K562 (cell line): ENCODE results near the gene UBE2V1. TPM values are rescaled to one million over a fixed set of nuclear protein-coding genes. Genes with fewer than 3 reads are reported as not detected.

Source experiments
- ATAC-seq: fragments of 200-7000 bp; cut with Tn5 transposase; 3 replicates; pipeline ENCODE4 v1.9.1; 2020; ENCODE audit warnings: moderate library complexity
- BruUV-seq: library from RNA; stranded (reverse); fragments of 400-500 nt; replicated peaks from 2 replicates; lab custom pipeline; 2021; lab: Mats Ljungman, UMichigan
- CTCF ChIA-PET: fragments of 300-600 bp; formaldehyde crosslinking; extraction: SDS; loops from one replicate; lab custom pipeline; 2021; ENCODE audit warnings: low intra/inter-chr PET ratio; lab: Yijun Ruan, JAX
- POLR2A ChIA-PET: fragments of 300-600, 350-650 bp; sonication (Branson Sonifier 250); formaldehyde crosslinking; extraction: SDS; loops from one replicate; lab custom pipeline; 2021; ENCODE audit warnings: antibody characterized with exemption, inconsistent platforms; lab: Yijun Ruan, JAX
- DNase-seq, 4 experiments: peaks; one replicate each; pipeline versions ENCODE4 v3.0.0 to v3.0.0-alpha.2; 2011 to 2018; ENCODE audit warnings: low spot score in 3 of 4, mixed read lengths in 3 of 4; ENCODE audit errors: extremely low read depth in 1 of 4
- FAIRE-seq: peaks from 2 replicates; lab custom pipeline; 2011; peaks lifted over from hg19 to GRCh38; lab: Jason Lieb, UNC
- H2AFZ ChIP-seq: 2 replicates; pipeline ENCODE4 v1.6.0; 2011; ENCODE audit warnings: low read depth, low read length, control low read depth, inconsistent platforms
- H3K27ac ChIP-seq: fragments of 200-600 bp; 3 replicates; pipeline ENCODE4 v1.8.0; 2011; ENCODE audit warnings: low read depth, mild to moderate bottlenecking, control low read depth, inconsistent platforms, low read length, moderate library complexity, mixed read lengths; ENCODE audit errors: extremely low read depth
- H3K27me3 ChIP-seq, 2 experiments: fragments of 300-600 bp in 1 of 2; 2 replicates in 1 of 2; 3 replicates in 1 of 2; pipeline versions ENCODE4 v1.6.0 to v1.8.0; 2011; ENCODE audit warnings: inconsistent platforms in 2 of 2, low read length in 2 of 2, mild to moderate bottlenecking in 1 of 2, mixed read lengths in 1 of 2, moderate library complexity in 1 of 2; ENCODE audit not compliant: control insufficient read depth in 2 of 2, insufficient read depth in 2 of 2
- H3K36me3 ChIP-seq: fragments of 300-600 bp; 3 replicates; pipeline ENCODE4 v1.8.0; 2011; ENCODE audit warnings: mild to moderate bottlenecking, low read length, inconsistent platforms; ENCODE audit not compliant: control insufficient read depth, insufficient read depth
- H3K4me1 ChIP-seq, 2 experiments: fragments of 200-600 bp in 1 of 2; replicated peaks in 1 of 2; 2 replicates in 1 of 2; 3 replicates in 1 of 2; pipeline versions ENCODE4 v1.5.1 to v1.8.0; 2011; ENCODE audit warnings: inconsistent platforms in 2 of 2, low read length in 2 of 2, mild to moderate bottlenecking in 1 of 2, mixed read lengths in 1 of 2, moderate library complexity in 1 of 2; ENCODE audit not compliant: control insufficient read depth in 2 of 2, insufficient read depth in 2 of 2
- H3K4me2 ChIP-seq: 2 replicates; pipeline ENCODE4 v1.6.1; 2011; ENCODE audit warnings: low read length, control low read depth, inconsistent platforms, mixed read lengths; ENCODE audit not compliant: insufficient read depth
- H3K4me3 ChIP-seq: fragments of 200-600 bp; sonication (generic), shearing (Covaris generic); 2 replicates; pipeline ENCODE4 v1.5.1; 2016; ENCODE audit warnings: control low read depth, inconsistent platforms
- H3K79me2 ChIP-seq: fragments of 200-600 bp; 3 replicates; pipeline ENCODE4 v1.8.0; 2011; ENCODE audit warnings: low read length, inconsistent platforms; ENCODE audit not compliant: control insufficient read depth, insufficient read depth
- H3K9ac ChIP-seq, 2 experiments: 2 replicates each; pipeline versions ENCODE4 v1.6.0 to v1.6.1; 2011; ENCODE audit warnings: low read depth in 2 of 2, low read length in 2 of 2, control low read depth in 1 of 2, inconsistent platforms in 1 of 2, mild to moderate bottlenecking in 1 of 2, mixed read lengths in 1 of 2; ENCODE audit not compliant: insufficient read depth in 1 of 2
- H3K9me1 ChIP-seq: one replicate; pipeline ENCODE4 v1.6.0; 2011; ENCODE audit warnings: inconsistent platforms, mild to moderate bottlenecking, low read length, moderate library complexity; ENCODE audit not compliant: control insufficient read depth, insufficient read depth
- H3K9me3 ChIP-seq: replicated peaks from 2 replicates; pipeline ENCODE4 v1.5.1; 2011; ENCODE audit warnings: low read depth, low read length, inconsistent platforms; ENCODE audit not compliant: control insufficient read depth, insufficient read depth
- H4K20me1 ChIP-seq: replicated peaks from 2 replicates; pipeline ENCODE4 v1.6.1; 2011; ENCODE audit warnings: low read length, inconsistent platforms, mixed read lengths; ENCODE audit not compliant: control insufficient read depth, insufficient read depth
- GABPA ChIP-seq: fragments of 200-800 bp; sonication (Bioruptor generic); conservative IDR thresholded peaks from 2 replicates; pipeline ENCODE4 v1.6.1; 2016; ENCODE audit warnings: low read depth, missing genetic modification characterization, missing compliant biosample characterization
- HNRNPL ChIP-seq: fragments of 200-400 bp; formaldehyde crosslinking; IDR thresholded peaks from 2 replicates; pipeline ENCODE4 v1.6.1; 2017; ENCODE audit warnings: low read depth, mild to moderate bottlenecking, low read length
- MTA1 ChIP-seq: fragments of 450-650 bp; IDR thresholded peaks from 2 replicates; pipeline ENCODE4 v1.6.1; 2017; ENCODE audit warnings: borderline replicate concordance
- MYBL2 ChIP-seq, 2 experiments: fragments of 450-650 bp in 1 of 2; sonication (generic) in 1 of 2; formaldehyde crosslinking in 1 of 2; IDR thresholded peaks; 2 replicates each; pipeline versions ENCODE4 v1.6.1 to v1.8.1; 2017 to 2022; ENCODE audit warnings: borderline replicate concordance in 1 of 2, inconsistent platforms in 1 of 2, low read depth in 1 of 2, mild to moderate bottlenecking in 1 of 2, missing genetic modification reagents in 1 of 2, moderate library complexity in 1 of 2
- NCOA2 ChIP-seq, 2 experiments: fragments of 450-650 bp; IDR thresholded peaks; 2 replicates each; pipeline ENCODE4 v1.6.1; 2018; ENCODE audit warnings: mild to moderate bottlenecking in 2 of 2, moderate library complexity in 1 of 2; ENCODE audit not compliant: partially characterized antibody in 2 of 2
- NCOA6 ChIP-seq: fragments of 450-650 bp; IDR thresholded peaks from 2 replicates; pipeline ENCODE4 v1.6.1; 2017; ENCODE audit warnings: mild to moderate bottlenecking
- PTBP1 ChIP-seq: fragments of 200-400 bp; formaldehyde crosslinking; IDR thresholded peaks from 2 replicates; pipeline ENCODE4 v1.6.1; 2017; ENCODE audit warnings: low read depth, low read length
- SRSF9 ChIP-seq: fragments of 200-400 bp; formaldehyde crosslinking; IDR thresholded peaks from 2 replicates; pipeline ENCODE4 v1.6.1; 2017; ENCODE audit warnings: low read depth, low read length, borderline replicate concordance
- ZNF174 ChIP-seq: fragments of 250-450 bp; sonication (Bioruptor Pico); IDR thresholded peaks from 2 replicates; pipeline ENCODE4 v1.4.0; 2020; ENCODE audit warnings: mild to moderate bottlenecking
- ZNF766 ChIP-seq: fragments of 200-800 bp; sonication (Bioruptor generic); conservative IDR thresholded peaks from 2 replicates; pipeline ENCODE4 v1.6.1; 2016; ENCODE audit warnings: missing genetic modification characterization, missing compliant biosample characterization
- WGBS: fragments of 100-300 bp; shearing (Covaris generic); methylation state at CpG from one replicate; pipeline ENCODE4 v1.1.6; 2016; ENCODE audit warnings: low coverage, mixed read lengths; ENCODE audit not compliant: insufficient coverage; ENCODE audit errors: missing lambda C conversion rate; 5-methylcytosine and 5-hydroxymethylcytosine counted together
- in situ Hi-C: fragments of 300-500 bp; cut with MboI; formaldehyde crosslinking; loops from 4 replicates; pipeline ENCODE4 v1.15.0; 2018; ENCODE audit warnings: inconsistent platforms, mixed read lengths
- intact Hi-C: fragments of 100-400 bp; cut with micrococcal nuclease; formaldehyde crosslinking; loops from 2 replicates; pipeline ENCODE4 v1.14.2; 2022
- polyA plus RNA-seq, 8 experiments: library from polyadenylated mRNA; depleted of rRNA in 4 of 8; stranded (reverse) in 5 of 8; unstranded in 3 of 8; fragments of >200 nt; fragmentation: Nextera tagmentation in 2 of 8; fragmentation: Illumina TruSeq in 1 of 8; extraction: Ambion mirVana in 2 of 8; extraction: Trizol in 1 of 8; gene quantifications; 2 replicates each; pipeline versions ENCODE4 v1.2.1 to v1.2.3, GENCODE V29; 2011 to 2014; ENCODE audit warnings: inconsistent platforms in 1 of 8, missing spikeins in 1 of 8
- total RNA-seq, 7 experiments: library from RNA; depleted of rRNA in 6 of 7; stranded (reverse); fragments of >200 nt in 6 of 7; fragmentation: Illumina TruSeq in 2 of 7; extraction: Trizol in 2 of 7; gene quantifications; 2 replicates each; pipeline versions ENCODE4 v1.2.1 to v1.2.3, GENCODE V29; 2011 to 2021; ENCODE audit warnings: low replicate concordance in 1 of 7
- TF ChIP-seq, protein P1 (sequence below), 2 experiments: fragments of 450-650 bp in 1 of 2; sonication (generic) in 1 of 2; formaldehyde crosslinking; conservative IDR thresholded peaks; 2 replicates each; pipeline versions ENCODE4 v1.4.0 to v1.8.1; 2020 to 2022; ENCODE audit warnings: mild to moderate bottlenecking in 1 of 2, missing genetic modification reagents in 1 of 2
- TF ChIP-seq, protein P2 (sequence below), 2 experiments: fragments of 150-350 bp in 1 of 2; IDR thresholded peaks; 2 replicates each; pipeline ENCODE4 v1.6.1; 2012 to 2016; ENCODE audit warnings: low read depth in 2 of 2, low read length in 2 of 2, mild to moderate bottlenecking in 1 of 2, moderate library complexity in 1 of 2
- TF ChIP-seq, protein P3 (sequence below): sonication (generic); formaldehyde crosslinking; IDR thresholded peaks from 2 replicates; pipeline ENCODE4 v1.8.0; 2022; ENCODE audit warnings: mild to moderate bottlenecking, missing genetic modification reagents, borderline replicate concordance
- TF ChIP-seq, protein P4 (sequence below): fragments of 250-450 bp; sonication (Bioruptor Pico); IDR thresholded peaks from 2 replicates; pipeline ENCODE4 v1.8.0; 2022; ENCODE audit warnings: inconsistent platforms

Gene UBE2V1
- total and polyA plus RNA-seq, 9 of the 15 experiments (the other 6 are each of a cell fraction or from before 2014, with no cell fraction given): 93.0 to 357 (median 119) TPM

DNA sequence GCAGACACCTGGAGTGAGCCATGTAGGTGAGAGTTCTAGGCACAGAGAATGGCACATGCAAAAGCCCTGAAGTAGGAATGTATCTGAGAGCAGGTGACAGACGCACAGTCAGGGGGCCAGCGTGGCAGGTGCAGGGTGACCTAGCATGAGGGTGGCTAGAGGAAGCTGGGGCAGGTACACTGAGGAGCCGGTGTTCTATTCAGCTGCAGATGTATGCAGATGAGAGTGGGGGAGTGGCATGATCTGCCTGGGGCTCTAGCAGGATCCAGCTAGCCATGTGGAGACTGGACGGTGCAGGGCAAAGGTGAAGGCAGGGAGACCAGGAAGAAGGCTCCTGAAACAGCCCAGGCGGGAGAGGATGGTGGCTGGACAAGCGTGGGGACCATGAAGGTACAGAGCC, 29.9 kb upstream of the UBE2V1 start:
- Histone ChIP-seq H3K27ac (no peak overlapping the region), H3K79me2 (peaks cover 51% of the 10 kb centered on the region), H2AFZ (no peak overlapping the region), H3K4me2 (no peak overlapping the region), H3K9me3 (no peaks in the 10 kb centered on the region), H3K36me3 (peaks cover 71% of the 10 kb centered on the region), H3K4me3 (no peak overlapping the region), H4K20me1 (peaks cover 7% of the 10 kb centered on the region; the same call in 1 of the 2 replicates), H3K9me1 (no peaks in the 10 kb centered on the region), H3K27me3 (no peaks in the 10 kb centered on the region), H3K4me1 (peaks cover 19 to 34% of the 10 kb centered on the region in 2 experiments), H3K9ac (0 out of 4 replicates have a peak overlapping the region, but pooled peaks of 1 of the 2 experiments have one; percentile 20)
- in situ Hi-C loops: no loop called here
- POLR2A ChIA-PET: interaction anchor here (0.6 to 2.3 kb wide), 3 partner anchors 10 to 27 kb away, joined by 3 to 9 read pairs (median 4); partner anchors contain the start of gene PEDS1
- CTCF ChIA-PET: no interaction called here
- 88% methylated on average over 6 of the region's 6 CpGs for WGBS
- FAIRE-seq (no peak), DNase-seq (no peak), ATAC-seq (no peak)
- BruUV-seq: no TSS peak
- intact Hi-C loops: no loop called here
- TF ChIP-seq ZNF174 (CRISPR knock-in tag) (no peak), GABPA (tag) (no peak), HNRNPL (no peak), NCOA2 (IDR thresholded peaks at IDR 0.05; ENCODE audit: partially characterized antibody in 2 of 2) (no peak), PTBP1 (no peak), MYBL2 (IDR thresholded peaks at IDR 0.05; ENCODE audit: low read depth) (no peak), MYBL2 (CRISPR knock-in tag; IDR thresholded peaks at IDR 0.05; ENCODE audit: borderline replicate concordance) (no peak), NCOA6 (no peak), MTA1 (no peak), SRSF9 (no peak), ZNF766 (CRISPR knock-in tag) (no peak)
- TF ChIP-seq, protein P1, sequence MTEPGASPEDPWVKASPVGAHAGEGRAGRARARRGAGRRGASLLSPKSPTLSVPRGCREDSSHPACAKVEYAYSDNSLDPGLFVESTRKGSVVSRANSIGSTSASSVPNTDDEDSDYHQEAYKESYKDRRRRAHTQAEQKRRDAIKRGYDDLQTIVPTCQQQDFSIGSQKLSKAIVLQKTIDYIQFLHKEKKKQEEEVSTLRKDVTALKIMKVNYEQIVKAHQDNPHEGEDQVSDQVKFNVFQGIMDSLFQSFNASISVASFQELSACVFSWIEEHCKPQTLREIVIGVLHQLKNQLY (CRISPR knock-in tag; conservative IDR thresholded peaks at IDR 0.05): no peak
- TF ChIP-seq, protein P2, sequence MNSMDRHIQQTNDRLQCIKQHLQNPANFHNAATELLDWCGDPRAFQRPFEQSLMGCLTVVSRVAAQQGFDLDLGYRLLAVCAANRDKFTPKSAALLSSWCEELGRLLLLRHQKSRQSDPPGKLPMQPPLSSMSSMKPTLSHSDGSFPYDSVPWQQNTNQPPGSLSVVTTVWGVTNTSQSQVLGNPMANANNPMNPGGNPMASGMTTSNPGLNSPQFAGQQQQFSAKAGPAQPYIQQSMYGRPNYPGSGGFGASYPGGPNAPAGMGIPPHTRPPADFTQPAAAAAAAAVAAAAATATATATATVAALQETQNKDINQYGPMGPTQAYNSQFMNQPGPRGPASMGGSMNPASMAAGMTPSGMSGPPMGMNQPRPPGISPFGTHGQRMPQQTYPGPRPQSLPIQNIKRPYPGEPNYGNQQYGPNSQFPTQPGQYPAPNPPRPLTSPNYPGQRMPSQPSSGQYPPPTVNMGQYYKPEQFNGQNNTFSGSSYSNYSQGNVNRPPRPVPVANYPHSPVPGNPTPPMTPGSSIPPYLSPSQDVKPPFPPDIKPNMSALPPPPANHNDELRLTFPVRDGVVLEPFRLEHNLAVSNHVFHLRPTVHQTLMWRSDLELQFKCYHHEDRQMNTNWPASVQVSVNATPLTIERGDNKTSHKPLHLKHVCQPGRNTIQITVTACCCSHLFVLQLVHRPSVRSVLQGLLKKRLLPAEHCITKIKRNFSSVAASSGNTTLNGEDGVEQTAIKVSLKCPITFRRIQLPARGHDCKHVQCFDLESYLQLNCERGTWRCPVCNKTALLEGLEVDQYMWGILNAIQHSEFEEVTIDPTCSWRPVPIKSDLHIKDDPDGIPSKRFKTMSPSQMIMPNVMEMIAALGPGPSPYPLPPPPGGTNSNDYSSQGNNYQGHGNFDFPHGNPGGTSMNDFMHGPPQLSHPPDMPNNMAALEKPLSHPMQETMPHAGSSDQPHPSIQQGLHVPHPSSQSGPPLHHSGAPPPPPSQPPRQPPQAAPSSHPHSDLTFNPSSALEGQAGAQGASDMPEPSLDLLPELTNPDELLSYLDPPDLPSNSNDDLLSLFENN (IDR thresholded peaks at IDR 0.05; ENCODE audit: low read depth in 2 of 2, low read length in 2 of 2): no peak
- TF ChIP-seq, protein P3, sequence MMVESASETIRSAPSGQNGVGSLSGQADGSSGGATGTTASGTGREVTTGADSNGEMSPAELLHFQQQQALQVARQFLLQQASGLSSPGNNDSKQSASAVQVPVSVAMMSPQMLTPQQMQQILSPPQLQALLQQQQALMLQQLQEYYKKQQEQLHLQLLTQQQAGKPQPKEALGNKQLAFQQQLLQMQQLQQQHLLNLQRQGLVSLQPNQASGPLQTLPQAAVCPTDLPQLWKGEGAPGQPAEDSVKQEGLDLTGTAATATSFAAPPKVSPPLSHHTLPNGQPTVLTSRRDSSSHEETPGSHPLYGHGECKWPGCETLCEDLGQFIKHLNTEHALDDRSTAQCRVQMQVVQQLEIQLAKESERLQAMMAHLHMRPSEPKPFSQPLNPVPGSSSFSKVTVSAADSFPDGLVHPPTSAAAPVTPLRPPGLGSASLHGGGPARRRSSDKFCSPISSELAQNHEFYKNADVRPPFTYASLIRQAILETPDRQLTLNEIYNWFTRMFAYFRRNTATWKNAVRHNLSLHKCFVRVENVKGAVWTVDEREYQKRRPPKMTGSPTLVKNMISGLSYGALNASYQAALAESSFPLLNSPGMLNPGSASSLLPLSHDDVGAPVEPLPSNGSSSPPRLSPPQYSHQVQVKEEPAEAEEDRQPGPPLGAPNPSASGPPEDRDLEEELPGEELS (CRISPR knock-in tag): no peak
- TF ChIP-seq, protein P4, sequence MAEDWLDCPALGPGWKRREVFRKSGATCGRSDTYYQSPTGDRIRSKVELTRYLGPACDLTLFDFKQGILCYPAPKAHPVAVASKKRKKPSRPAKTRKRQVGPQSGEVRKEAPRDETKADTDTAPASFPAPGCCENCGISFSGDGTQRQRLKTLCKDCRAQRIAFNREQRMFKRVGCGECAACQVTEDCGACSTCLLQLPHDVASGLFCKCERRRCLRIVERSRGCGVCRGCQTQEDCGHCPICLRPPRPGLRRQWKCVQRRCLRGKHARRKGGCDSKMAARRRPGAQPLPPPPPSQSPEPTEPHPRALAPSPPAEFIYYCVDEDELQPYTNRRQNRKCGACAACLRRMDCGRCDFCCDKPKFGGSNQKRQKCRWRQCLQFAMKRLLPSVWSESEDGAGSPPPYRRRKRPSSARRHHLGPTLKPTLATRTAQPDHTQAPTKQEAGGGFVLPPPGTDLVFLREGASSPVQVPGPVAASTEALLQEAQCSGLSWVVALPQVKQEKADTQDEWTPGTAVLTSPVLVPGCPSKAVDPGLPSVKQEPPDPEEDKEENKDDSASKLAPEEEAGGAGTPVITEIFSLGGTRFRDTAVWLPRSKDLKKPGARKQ (CRISPR knock-in tag): no peak
